Measurements from ENCODE around the gene TTLL12.
"Not testable (repeated sequence)": the region's sequence is repeated elsewhere in the genome, so short reads cannot be mapped to it uniquely, and the experiment has no call there.

TTLL12 gene

GRCh38 chr22:43151251-43152002, 35.5 kb downstream of the TTLL12 start, which contains the start of gene TSPO:
Gene TSPO, plus strand, starts transcription at chr22:43151559. Its CDS starts 7,680 bp downstream, at chr22:43159239.
- peak within 1 kb of the TSS; percentile 69 for H3K4me3 ChIP-seq (ENCODE audit: low read depth, low read length)
- TF ChIP-seq, protein P1, sequence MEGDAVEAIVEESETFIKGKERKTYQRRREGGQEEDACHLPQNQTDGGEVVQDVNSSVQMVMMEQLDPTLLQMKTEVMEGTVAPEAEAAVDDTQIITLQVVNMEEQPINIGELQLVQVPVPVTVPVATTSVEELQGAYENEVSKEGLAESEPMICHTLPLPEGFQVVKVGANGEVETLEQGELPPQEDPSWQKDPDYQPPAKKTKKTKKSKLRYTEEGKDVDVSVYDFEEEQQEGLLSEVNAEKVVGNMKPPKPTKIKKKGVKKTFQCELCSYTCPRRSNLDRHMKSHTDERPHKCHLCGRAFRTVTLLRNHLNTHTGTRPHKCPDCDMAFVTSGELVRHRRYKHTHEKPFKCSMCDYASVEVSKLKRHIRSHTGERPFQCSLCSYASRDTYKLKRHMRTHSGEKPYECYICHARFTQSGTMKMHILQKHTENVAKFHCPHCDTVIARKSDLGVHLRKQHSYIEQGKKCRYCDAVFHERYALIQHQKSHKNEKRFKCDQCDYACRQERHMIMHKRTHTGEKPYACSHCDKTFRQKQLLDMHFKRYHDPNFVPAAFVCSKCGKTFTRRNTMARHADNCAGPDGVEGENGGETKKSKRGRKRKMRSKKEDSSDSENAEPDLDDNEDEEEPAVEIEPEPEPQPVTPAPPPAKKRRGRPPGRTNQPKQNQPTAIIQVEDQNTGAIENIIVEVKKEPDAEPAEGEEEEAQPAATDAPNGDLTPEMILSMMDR (IDR thresholded peaks at IDR 0.05; ENCODE audit: insufficient read depth, low read depth, low read length, missing control alignments) = no peak
- DNase-seq (ENCODE audit: low read depth) = peak; percentile 42

- H3K4me3 ChIP-seq (ENCODE audit: low read depth, low read length) = peak overlapping the region; percentile 69
- TF ChIP-seq, protein P1 (IDR thresholded peaks at IDR 0.05; ENCODE audit: insufficient read depth, low read depth, low read length, missing control alignments) = no peak
- no peak for DNase-seq (ENCODE audit: low read depth)
Measured at GRCh38 chr22:43150731-43151206, 36.2 kb downstream of the TTLL12 start.

DNA sequence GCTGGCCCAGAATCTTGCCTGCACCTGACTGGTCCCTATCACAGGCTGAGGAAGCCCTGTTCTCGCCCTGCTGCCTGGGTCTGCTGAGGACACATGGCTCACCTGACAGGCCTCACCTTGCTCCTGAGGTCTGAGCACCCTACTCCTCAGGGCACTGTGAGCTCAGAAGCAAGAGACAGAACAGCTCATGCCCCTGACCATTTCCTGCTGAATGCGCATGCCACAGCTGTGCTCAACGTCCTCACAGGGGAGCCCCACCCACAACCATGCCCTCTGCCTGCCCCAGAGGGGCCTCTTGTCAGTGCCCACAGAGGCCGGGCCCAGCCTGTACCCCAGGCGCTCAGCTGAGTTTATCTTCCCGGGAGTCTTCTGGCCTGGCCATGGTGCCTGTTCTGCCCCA, 38.4 kb downstream of the TTLL12 start:
- TF ChIP-seq, protein P1 (IDR thresholded peaks at IDR 0.05; ENCODE audit: insufficient read depth, low read depth, low read length, missing control alignments) = no peak
- H3K4me3 ChIP-seq (ENCODE audit: low read depth, low read length) = no peak overlapping the region
- no peak for DNase-seq (ENCODE audit: low read depth)

DNA sequence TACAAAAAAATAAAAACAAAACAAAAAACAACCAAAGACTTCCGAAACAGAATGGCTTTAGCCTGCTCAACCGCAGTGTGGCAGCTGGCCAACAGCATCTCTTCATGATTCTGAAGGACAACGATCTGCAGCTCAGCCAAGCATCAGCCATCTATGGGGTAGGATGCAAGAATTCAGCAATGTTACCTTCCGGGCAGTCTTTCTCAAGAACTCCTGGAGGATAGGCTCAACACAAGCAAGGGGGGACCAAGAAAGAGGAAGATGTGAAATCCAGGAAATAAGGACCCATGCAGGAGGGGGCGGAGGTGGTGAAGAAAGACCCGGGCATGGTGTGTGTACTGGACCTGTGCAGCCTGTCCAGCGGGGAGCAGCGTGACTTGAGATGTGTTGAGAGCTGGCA, 39.1 kb downstream of the TTLL12 start:
- TF ChIP-seq, protein P1 (IDR thresholded peaks at IDR 0.05; ENCODE audit: insufficient read depth, low read depth, low read length, missing control alignments) = no peak
- H3K4me3 ChIP-seq (ENCODE audit: low read depth, low read length) = no peak overlapping the region
- peak; percentile 75 for DNase-seq (ENCODE audit: low read depth)

DNA sequence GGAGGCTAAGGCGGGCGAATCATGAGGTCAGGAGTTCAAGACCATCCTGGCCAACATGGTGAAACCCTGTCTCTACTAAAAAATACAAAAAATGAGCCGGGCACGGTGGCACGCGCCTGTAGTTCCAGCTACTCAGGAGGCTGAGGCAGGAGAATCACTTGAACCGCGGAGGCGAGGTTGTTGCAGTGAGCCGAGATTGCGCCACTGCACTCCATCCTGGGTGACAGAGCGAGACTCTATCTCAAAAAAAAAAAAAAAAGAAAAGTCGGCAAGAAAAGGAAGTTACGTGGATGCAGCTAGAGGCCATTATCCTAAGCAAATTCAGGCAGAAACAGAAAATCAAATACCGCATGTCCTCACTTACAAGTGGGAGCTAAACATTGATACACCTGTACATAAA, 40.6 kb downstream of the TTLL12 start:
- not testable (repeated sequence) for H3K4me3 ChIP-seq (ENCODE audit: low read depth, low read length); DNase-seq (ENCODE audit: low read depth)

- DNase-seq (ENCODE audit: low read depth); H3K4me3 ChIP-seq (ENCODE audit: low read depth, low read length): not testable (repeated sequence)
Measured at GRCh38 chr22:43145371-43145770, 41.6 kb downstream of the TTLL12 start.

DNA sequence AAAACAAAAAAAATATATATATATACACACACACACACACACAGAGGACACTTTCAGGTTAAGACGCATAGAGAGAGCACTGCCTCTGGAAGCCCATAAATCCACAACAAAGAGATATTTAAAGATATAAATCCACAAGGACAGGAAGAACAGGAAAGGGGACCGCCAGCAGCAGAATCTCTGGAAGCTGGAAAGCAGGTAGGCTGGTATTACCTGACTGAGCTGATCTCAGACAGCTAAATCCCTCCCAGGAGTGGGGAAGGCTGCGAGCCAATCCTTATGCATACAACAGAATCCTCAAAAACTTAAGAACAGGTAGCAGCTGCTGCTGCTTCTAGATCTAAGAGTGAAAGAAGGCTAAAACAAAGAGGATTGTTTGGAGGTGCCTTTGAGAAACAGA, 42.0 kb downstream of the TTLL12 start:
- no peak for DNase-seq (ENCODE audit: low read depth)
- TF ChIP-seq, protein P1 (IDR thresholded peaks at IDR 0.05; ENCODE audit: insufficient read depth, low read depth, low read length, missing control alignments) = no peak
- H3K4me3 ChIP-seq (ENCODE audit: low read depth, low read length) = no peak overlapping the region

Data from GM12865 (cell line).